GM18951 (cell line): ENCODE data around the gene ZSCAN23.

Source experiments
- POLR2A ChIP-seq: IDR thresholded peaks from 4 replicates; pipeline ENCODE4 v1.6.1; 2011; ENCODE audit warnings: mild to moderate bottlenecking; ENCODE audit not compliant: insufficient read length, insufficient read depth; ENCODE audit errors: extremely low read depth
- in situ Hi-C: fragments of 300-500 bp; cut with MboI; formaldehyde crosslinking; loops from one replicate; pipeline ENCODE4 v1.12.0; 2022; ENCODE audit warnings: low sequenced_read_pairs, mixed read lengths, inconsistent platforms; ENCODE audit not compliant: unreplicated experiment

The ZSCAN23 gene

GRCh38 chr6:28383235-28384142 lies 59.8 kb downstream of the ZSCAN23 start:
- in situ Hi-C loops = no loop called here
- peak; percentile 48 for TF ChIP-seq POLR2A
